ENCODE results near the gene ATP8A2.

Gene ATP8A2

DNA sequence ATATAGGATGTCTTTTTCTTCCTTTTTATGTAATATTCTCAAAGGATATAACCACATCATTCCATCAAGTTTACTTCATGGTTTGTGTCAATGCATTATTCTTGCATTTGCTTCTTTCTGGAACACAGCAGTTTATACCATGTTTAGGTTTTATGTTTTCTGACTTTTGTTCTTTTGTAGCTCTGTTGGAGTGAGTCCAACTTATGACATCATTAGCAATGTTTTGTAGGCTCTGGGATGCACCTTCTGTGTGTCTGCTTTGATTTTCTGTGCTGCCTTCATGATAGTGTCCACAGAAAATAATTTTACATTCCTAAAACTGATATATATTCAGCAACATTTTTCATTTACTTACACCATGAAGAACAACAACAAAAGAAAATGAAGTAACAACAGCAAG is 611.1 kb downstream of the ATP8A2 start:
- no peak for DNase-seq

DNA sequence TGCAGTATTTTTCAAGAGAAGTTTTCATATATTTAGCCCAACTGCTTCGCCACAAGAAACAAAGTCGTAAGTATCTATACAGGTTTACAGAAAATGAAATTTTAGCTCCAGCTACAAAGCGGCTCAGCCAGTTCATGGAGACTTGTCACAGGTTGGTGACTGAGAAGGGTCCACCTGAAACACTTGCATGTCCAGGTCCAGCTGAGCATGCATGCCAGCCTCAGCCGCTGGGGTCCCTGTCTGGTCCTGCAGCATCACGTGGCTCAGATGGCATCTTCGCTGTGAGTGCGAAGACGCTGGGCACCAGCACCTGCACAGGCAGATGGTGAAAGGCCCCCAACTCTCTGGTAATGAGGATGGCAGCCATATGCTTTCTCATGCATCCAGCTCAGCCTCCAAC is 616.2 kb downstream of the ATP8A2 start:
- no peak for DNase-seq

DNA sequence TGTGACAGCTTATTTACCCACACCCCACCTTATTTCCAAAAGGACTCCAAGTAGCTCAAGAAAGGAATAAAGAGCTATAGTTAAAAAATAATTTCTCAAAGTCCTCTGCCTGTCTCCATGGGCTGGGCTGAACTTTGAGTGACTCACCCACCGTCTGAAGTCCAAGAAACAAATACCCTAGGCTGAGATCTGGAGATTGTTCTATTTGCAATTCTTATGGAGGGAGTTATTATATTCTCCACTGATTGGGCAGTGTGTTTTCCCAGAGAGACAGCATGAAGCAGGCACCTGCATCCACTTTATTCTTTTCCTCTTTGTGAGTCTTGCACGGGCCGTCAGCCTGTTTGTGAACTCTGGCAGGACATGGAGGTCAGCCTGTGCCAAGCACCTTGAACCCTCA is 616.9 kb downstream of the ATP8A2 start:
- no peak for DNase-seq

DNA sequence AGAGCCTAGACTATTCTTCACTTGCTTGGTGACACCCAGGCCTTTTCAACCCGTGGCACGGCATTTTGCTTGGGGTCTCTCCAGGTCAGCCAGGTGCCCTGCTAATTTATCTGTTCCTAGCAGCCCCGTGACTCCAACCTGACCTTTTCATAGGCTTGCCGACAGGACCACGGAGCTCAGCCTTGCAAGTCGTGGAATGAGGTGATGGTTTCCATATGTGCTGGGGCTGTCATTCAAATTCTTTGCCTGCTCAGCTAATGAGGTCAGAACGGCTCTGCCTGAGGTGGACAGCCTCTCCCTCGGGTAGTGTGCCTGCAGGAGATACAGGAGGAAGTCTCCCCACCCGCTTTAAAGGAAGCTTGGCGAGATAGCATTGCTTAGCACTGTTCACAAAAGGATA is 619.0 kb downstream of the ATP8A2 start:
- DNase-seq: no peak

DNA sequence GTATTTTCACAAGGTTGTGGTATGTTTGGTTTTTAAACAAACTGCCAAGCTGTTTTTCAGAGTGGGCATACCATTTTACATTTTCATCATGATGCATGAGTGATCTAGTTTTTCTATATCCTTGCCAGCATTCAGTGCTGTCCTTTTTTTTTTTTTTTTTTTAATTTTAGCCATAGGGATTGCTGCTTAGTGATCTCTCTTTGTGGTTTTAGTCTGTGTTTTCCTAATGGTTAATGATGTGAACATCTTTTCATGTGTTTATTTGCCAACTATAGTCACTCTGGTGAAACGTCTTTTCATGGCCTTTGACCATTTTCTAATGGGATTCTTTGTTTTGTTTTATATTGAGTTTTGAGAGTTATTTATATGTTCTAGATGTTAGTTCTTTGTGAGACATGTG is 620.3 kb downstream of the ATP8A2 start:
- DNase-seq: no peak

DNA sequence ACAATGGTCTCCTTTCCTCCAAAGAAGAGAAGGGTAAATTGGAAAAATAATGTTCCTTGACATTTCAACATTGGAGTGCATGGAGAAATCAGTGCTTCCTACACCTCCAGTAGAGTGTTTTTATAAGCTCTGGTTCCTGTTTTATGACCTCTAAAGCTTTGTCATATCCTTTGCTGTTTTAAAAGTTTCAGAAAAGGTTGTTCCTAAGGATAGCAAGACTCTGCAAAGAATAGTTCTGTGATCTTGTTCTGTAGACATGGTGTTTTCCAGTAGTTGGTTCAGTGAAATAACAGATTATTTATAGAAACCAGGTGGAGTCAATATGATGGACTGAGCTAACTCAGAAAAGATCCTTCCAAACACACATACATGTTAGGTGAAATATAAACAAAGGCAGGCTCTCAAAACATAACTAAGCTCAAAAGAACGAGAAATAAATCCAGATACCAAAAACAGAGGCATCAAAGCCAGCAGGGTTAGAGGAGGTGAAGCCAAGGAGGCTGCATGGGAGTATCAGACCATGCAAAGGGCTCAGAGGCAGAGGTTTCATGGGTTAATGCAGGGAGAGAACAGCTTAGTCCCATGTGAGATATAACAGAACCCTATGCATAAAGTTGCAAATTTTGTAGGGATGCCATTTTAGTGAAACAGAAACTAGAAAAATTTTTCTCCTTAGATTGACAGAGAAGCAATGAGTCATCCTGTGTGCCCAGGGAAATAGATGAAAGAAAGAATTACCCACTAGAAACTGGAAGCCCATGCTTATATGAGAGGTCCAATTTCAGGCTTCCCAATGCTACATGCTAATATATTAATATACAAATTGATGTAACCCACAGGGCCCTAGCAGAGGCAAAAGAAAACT is 635.7 kb downstream of the ATP8A2 start:
- DNase-seq: no peak

DNA sequence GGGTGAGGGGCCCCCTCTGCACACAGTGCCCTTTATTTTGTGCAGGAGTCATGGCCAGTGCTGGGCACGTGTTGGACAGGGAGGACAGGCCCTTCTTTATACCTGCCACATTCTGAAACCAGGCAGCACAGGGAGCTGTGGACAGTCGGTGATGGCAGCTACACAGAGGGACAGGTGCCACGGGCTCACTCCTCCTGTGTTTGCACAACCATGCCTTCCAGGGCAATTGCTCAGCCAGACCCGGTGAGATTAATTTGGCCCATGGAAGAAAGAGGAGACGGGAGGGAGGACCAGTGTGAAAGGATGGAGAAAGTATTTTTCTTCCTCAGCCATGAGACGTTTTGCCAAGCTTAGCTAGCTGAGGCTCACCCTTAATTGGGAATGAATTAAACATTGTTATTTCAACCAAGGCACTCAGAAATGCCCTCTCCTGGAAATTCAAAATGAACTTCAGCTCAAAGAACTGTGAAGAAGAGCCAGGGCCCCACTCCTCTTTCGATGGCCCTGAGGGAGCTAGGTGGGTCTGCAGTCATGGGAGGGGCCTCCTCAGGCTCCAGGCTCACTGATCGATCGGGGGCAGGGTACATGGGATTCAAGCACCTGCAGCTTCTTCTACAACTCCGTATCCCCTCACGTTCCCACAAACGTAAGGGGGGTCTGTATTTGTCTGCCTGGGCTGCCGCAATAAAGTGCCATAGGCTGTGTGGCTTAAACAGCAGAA is 638.9 kb downstream of the ATP8A2 start:
- DNase-seq: no peak

DNA sequence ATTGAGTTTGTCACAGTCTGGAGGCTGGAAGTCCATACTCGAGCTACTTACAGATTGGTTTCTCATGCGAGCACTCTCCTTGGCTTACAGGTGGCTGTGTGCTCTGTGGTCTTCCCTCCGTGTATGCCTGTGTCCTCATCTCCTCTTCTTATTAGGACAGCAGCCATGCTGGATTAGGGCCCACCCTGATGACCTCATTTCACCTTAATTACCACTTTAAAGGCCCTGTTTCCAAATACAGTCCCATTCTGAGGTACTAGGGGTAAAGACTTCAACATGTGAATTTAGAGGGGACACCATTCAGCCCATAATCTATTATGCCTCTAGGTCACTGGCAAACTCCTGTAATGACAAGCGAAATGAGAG is 639.4 kb downstream of the ATP8A2 start:
- no peak for DNase-seq

DNA sequence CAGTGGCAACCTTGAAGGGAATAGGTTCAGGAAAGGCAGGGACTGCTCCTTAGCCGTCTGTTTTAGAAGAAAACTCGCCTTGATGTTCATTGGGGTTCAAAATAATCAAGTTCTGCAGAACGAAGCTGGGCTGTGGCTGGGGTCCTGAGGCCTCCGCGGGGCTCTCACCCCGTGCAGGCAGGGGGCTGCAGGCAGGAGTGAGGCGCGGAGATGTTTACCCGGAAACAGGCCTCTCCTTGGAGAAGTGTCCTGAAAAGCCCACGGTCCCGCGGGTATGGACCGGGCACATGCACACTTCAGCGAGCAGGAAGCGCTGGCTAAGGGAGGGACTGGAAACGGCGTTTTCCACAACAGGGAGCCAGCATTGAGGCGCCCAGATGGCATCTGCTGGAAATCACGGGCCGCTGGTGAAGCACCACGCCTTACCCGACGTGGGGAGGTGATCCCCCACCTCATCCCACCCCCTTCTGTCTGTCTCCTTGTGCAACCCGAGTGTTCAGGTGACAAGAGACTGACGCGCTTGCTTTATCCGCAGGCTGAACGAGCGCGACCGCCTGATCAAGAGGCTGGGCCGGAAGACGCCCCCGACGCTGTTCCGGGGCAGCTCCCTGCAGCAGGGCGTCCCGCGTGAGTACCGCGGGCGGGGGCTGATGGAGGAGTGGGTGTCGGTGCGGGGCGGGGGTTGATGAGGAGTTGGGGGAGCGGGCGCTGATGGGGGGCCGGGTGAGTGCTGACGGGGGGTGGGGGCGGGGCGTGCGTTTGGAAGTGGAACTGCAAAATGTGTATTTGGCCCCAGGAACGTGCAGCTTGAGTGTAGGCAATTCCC is 640.4 kb downstream of the ATP8A2 start:
- no peak for DNase-seq

DNA sequence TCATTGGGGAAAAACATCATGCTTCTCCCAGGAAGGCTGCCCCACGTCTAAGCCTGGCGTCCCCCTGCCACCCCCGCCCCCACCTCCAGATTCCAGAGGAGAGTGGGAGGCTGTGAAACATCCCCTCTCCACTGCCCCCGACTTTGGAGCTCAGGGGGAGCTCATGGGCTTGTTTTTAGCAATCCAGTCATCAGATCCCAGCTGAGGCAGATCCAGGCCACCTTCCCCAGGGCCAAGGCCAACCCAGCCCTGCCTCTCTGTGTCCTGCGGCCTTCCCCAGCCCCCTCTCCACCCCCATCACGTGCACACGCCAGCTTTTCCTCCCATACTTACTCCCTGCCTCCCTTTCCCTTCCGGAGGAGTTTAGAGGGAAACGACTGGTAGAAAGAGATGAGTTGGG is 641.2 kb downstream of the ATP8A2 start:
- DNase-seq: no peak

DNA sequence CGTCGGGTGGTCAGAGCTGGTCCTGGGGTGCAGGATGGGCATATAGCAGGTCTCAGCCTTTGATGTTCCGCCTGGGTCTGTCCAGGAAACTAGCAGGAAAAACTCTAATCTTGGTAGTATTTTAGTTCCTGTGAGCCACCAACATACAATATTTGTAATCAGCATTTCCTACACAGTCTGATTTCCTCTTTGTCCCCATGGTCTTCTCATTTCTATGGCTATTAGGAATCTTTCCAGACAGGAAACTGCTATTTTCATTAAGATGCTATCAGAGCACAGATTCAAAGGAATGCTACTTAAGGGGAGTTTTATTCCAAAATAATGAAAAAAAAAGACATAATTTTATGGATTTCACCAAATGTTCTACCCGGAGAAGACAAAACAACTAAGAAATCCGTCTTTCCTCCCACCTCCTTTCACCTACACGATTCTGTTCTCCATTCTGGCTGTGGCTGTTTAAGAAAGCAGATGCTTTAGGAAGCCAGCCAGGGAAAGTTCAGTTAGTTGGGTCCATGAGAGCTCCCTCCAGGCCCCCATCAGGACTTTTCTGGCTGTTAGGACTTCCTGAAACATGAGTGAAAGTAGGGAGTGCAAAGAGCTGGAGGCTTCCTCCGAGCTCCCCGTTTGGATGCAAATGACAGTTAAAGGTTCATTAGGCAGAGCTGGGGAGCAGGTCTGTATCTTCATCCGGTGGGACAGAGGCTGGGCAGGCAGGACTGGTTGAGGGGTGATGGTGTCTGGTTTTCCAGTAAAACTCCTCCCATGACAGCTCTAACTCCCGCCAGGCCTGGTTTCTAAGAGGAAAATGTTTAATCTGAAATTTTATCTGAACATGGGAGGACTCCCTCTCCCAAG is 643.7 kb downstream of the ATP8A2 start:
- DNase-seq: no peak

DNA sequence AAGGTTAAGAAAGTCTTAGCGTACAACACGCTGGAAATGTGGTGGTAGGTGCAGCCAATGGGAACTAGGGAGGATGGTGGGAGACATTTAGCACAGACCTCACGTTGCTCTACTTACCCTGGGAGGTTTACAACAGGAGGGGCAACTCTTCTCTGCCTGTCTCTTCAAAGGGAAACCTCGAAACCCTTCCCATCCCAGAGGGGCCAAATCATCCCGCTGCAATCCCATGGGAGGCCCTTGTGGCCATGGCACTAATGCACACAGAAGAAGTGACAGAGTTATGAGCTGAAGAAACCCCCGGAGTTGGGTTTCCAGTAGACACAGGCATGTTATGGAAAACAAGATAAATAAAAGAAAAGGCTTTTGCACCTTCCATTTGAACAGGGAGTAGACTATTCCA is 644.4 kb downstream of the ATP8A2 start:
- DNase-seq: no peak

DNA sequence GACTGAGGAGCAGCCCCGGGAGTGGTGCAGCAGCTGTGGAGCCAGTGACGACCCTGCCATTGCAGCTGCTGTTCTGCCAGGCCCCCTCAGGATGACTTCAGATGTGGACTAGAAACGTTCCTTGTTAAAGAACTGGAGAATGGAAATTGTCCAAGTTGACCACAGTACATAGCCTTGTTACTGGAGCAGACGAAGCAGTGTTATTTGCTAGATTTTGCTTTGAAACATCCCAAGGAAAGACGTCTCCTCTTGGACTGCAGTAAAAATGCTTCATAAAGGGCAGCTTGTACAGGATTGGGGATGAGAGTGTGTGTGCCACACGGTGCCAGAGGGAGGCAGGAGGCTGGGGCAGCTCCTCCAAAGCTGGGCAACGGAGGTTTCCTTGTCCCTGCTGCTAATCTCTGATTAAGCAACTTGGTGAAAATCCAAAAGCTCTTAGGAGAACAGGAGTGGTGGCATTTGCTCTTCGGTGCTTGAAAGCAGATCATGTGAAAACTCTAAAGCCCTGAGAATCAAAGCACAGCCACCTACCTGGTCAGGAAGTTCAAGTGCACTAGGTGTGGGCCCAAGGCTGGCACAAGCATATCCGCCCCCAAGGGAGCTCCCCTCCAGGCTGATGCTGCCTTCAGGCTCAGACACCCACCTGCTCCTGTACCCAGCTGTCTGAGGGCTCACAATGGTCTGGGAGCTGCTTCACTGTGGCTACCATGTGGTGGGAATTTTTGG is 645.6 kb downstream of the ATP8A2 start:
- no peak for DNase-seq

DNA sequence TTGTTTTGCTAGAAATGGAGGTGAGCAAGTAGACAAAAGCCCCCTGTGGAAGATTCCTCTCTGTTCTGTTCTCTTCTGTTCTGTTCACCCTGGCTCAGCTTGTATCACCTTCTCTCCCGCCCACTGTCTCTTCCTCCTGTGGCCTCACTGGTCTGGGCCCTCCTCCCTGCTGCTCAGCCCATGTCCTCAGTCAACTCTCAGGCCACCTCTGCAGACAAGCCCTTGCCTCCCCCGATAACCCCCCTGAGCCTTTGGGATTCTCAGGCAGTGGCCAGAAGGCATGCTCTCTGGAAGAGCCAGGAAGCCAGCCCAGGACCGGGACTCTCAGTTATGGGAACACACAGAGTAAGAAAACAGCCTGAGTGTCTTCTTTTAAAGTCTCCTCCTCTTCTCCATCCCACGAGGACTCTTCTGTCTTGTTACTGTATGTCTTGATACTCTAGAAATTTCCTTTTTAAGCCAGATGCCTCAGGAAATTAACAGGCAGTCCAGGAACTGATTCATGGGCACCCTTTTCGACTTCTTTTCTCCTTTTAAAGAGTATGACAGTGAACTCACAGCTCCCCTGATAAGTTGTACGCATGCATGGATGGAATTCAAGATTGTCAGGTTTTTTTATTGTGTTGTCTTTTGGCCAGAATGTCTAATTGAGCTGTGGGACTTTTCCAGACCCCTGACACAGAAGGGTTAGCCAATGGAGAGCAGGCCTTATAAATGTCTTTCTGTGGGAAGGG is 646.3 kb downstream of the ATP8A2 start:
- DNase-seq: no peak

DNA sequence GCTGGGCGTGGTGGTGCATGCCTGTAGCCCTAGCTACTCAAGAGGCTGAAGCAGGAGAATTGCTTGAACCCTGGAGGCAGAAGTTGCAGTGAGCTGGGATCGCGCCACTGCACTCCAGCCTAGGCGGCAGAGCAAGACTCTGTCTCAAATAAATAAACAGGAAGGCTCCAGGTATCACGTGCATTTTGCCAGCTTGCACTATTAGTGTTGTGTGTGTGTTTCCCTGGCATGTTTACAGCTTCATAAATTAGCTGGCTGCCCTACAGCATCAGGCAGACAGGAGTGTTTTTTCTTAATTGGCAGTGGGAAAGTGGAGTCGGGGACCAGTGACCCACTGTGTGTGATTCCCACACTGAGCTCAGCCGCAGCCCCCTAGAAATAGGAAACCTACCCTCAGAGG is 647.5 kb downstream of the ATP8A2 start:
- no peak for DNase-seq

DNA sequence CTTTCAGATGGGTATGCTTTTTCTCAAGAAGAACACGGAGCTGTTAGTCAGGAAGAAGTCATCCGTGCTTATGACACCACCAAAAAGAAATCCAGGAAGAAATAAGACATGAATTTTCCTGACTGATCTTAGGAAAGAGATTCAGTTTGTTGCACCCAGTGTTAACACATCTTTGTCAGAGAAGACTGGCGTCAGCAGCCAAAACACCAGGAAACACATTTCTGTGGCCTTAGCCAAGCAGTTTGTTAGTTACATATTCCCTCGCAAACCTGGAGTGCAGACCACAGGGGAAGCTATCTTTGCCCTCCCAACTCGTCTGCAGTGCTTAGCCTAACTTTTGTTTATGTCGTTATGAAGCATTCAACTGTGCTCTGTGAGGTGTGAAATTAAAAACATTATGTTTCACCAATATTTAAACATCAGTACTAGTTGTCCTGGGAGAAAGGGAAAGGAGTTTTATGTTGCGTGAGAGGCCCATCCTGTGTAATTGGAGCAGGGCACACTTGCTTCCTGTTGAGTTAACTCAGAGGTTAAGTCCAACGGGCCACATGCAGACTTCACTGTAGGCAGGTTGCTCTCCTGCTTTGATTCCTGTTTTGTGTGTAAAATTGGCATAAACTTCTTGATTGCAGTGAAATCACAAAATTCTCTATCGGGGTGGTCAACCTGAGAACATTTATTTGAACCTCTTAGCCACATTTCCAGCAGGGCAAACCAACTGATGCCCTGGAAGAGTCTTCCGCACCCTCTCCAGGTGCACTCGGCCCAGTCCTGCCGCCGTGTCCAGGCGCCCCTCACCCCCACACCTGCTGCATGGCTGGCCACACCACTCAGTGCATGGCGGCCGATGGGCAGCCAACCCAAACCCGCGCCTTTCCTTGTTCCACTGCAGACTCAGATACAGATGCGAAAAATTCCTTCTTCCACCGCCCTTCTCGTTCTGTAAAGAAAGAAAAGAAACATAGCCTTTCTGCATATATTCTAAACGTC is 648.4 kb downstream of the ATP8A2 start:
- DNase-seq: no peak

DNA sequence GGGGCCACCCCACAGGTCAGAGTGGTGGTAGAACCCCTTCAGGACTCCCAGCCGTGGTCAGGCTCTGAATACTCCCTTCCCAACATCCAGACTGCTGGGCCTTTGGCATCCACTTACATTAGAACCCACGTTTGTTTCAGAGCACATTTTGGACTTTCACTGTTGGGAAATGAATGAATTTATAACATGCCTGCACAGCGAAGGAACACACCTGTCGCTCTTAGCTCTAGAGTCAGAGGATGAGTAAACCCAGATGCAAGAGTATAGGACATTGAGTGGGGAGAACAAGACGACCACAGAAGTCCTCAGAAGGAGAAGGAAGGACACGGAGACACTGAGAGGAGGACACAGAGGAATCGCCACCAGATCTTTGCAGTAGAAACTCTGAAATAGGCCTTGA is 649.1 kb downstream of the ATP8A2 start:
- DNase-seq: no peak

DNA sequence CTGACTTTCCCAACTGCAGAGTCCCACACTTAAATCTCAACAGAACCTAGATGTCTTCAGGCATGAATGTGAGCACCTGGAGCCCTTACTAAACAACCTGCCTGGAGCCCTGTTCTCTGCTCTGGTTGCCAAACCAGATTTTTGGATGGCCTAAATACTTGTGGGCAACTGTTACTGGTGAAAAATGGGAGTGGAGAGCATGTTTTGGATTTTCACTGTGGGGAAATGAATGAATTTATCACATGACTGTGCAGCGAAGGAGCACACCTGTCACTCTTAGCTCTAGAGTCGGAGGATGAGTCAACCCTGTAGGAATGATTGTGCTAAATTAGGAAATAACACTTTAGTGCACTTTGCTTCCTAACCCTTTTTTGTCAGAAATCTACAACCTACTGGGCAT is 649.7 kb downstream of the ATP8A2 start:
- no peak for DNase-seq

DNA sequence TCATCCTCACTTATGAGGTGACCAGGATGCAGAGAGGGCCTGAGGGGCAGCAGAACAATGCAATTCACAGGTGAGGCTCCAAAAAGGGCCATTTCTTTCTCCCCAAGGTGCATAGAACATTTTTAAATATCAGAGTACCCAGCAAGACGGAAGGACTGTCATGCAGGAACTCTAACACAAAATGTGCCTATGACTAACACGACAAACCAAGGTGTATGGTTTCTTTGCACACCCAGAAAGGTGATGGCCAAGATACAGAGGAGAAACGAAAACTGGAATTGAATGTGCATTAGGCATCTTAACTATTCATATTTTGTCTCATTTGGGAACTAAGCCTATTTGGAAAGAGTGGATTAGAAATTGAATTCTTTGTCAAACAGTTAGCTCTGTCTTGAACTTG is 650.2 kb downstream of the ATP8A2 start:
- no peak for DNase-seq
